Ramos (cell line): ENCODE results near the gene PDE10A.

ENCODE experiments used
- in situ Hi-C: fragments of 300-500 bp; cut with MboI; formaldehyde crosslinking; loops from one replicate; pipeline ENCODE4 v1.14.3; 2022; ENCODE audit warnings: low sequenced_read_pairs; ENCODE audit not compliant: unreplicated experiment

PDE10A gene

GRCh38 chr6:165658395-165659058 lies 4.5 kb downstream of the PDE10A start:
- in situ Hi-C loops, result no loop called here

GRCh38 chr6:165657325-165657680 lies 5.7 kb downstream of the PDE10A start:
- in situ Hi-C loops, result no loop called here

DNA sequence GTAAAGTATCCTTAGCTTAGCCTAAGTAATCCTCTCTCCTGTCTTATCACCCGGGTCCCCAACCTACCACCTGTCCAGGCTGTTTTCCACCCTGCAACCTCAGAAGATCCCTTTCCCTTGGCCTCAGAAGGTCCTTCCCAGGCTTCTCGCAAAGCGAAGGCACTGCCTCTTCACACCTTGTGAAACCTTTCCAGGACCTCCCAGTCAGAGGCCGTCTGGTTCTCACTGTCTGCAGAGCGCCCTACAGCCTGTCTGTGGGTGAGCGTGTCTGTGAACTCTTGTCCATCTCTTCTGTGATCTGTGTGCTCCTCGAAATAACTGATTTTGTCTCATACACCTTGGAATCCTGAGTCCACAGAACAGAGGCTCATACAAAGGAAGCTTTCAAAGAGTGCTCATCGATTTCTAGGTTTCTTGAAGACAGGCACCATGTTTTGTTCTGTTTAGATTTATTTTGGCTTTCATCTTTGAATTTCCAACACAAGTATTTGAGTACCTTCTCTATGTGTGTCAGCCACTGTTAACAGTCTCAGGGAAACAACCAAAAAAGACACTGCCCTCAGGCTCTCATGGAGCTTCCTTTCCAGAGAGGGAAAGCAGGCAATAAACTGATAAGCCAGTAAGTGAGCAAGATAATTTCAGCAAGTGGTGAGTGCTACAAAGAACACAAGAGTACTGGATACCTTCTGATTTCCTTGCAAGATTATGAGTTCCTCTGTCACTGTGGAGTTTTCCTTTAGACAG lies 6.3 kb downstream of the PDE10A start:
- in situ Hi-C loops, result no loop called here

- in situ Hi-C loops, result no loop called here
Measured at GRCh38 chr6:165655191-165655590, 7.8 kb downstream of the PDE10A start.

DNA sequence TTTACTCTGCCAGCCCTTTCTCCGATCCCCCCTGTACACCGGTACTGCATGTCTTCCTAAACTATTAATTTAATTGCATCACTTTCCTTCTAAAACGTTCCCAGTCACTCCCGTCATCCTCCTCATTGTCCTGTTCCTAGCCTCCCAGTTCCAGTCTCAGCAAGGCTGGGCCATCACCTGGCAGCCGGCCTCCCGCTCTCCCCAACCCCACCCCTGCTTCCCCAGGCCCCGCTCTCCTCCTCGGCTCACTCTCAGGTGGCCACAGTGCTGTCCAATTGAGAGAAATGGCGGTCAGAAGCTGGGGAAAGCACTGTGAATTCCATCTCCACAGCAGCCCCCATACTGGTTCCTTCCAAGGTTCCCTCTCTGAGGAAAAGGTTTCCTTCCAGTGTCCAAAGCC lies 8.9 kb downstream of the PDE10A start:
- in situ Hi-C loops, result no loop called here

GRCh38 chr6:165653607-165654006 lies 9.4 kb downstream of the PDE10A start:
- in situ Hi-C loops, result no loop called here

- in situ Hi-C loops, result no loop called here
Measured at GRCh38 chr6:165653196-165653595, 9.8 kb downstream of the PDE10A start.

DNA sequence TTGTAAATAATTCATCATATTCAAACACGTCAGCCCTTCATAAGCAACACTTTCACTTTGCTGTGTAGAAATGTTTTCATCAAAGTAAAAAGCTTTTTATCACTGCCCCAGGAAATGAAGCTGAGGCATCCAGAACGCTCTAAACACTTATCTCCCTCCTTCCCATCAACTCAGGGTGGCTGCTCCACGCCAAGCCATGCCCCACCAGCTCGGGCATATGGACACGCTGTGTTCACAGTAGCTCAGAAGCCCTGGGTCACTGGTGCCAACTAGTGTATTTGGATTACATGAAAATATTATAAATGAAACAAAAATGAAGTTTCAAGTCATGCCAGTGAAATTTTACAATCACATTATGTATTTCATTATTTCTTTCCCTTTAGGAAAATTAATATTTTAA lies 10.3 kb downstream of the PDE10A start:
- in situ Hi-C loops, result no loop called here

DNA sequence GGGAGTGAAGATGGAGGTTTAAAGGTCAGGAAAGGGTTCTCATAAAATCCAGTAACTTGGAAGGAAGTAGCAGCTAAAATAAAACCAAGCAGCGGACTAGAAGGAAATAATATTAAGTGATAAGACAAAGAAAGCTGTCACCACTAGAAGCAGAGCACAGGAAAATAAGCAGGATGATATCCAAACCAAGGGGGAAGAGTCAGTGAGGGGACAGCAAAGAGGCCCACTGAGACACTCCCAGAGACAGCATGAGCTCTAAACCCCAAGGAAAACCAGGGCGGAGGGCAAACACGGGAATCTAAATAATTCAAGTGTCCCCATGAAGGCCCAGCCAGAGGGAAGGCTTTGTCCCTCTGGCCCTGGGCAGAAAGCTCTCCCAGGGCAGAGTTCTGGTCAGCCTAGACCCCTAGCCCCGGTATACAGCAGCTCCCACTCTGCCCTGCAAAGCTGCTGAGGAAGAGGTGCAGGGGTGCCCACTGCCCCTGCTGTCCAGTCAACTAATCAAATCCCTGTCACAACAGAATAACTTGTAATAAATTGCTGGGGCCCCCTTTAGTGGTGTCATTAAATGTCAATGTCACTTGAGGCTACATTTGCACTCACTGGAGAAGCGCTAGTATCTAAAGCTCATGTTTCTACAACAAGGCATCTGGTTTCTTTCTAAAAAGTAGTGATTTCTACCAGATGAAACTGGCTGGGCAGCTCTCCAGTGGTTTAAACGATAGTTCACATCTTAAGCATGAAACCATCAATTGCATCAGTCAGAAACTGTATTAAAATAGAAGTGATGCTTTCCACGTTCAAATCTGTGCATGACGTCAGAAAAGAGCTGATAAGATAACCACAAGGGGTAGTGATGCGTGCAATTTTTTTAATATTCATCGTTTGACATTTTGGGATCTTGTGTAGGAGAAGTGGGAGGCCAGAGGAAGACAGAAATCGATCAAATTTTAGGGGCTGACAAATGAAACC lies 13.6 kb downstream of the PDE10A start:
- in situ Hi-C loops, result no loop called here

DNA sequence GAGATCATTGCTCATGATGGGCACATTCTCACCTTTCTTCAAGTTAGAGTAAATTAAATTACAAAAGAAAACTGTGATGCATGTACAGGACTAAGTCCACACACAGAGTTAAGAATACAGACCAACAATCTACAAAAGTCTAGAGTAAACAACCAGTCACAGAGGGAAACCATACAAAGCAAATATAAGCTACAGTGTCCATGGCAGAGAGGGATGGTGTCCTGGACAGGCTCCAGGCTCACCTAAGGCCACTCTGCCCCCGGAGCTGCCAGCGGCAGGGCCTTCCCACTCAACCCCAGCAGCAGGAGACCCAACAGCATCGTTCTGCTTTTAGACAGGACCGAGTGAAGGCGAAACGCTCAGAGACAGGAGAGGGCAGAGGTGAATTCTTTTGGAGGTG lies 16.0 kb downstream of the PDE10A start:
- in situ Hi-C loops, result no loop called here

DNA sequence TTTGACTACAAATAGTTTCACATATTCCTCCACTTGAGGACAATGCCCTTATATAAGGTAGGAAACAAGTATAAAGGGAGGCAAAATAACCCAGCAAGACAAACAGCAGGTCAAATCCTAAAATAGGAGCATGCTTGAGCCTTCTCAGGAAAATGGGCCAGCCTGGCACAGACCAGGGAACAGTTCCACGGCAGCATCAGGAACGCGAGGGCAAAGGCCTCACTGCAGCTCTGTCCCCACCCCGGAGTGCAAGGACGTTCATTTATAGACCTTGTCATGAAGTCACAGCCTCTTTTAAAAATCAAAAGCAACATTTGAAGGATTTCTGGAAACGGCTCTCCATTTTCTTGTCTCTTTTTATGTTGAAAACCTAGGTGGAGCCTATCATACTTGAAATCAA lies 17.1 kb downstream of the PDE10A start:
- in situ Hi-C loops, result no loop called here

DNA sequence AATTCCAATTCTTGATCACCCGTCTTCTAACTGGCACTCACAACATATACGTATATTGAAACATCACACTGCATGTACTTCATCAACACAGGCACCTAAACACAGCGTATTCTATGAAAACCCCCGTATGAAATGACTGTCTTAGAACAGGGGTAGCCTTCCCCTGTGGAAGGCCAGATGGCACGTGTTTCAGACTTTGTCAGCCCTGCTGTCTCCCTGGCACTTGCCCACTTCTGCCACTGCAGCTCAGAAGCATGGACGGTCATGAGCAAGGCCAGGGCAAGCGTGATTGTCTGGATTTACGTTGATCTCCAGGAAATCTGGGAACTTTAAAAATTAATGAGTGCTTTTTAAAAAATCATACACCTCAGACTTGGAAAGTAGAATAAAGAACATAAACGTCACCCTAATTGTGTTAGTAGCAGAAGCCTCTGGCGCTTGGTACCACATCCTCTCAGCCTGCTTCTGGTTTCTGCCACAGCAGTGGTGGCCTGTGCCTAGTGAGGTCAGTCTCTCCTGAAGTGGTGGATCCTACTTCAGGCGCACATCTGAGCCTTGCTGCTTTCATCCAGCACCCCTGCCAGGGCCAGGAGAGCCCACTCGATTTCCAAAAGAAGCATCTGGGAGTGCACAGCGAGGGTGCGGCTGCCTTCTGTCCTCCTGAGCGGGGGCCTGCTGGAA lies 18.3 kb downstream of the PDE10A start:
- in situ Hi-C loops, result no loop called here

GRCh38 chr6:165643015-165643414 lies 20.0 kb downstream of the PDE10A start:
- in situ Hi-C loops, result no loop called here

DNA sequence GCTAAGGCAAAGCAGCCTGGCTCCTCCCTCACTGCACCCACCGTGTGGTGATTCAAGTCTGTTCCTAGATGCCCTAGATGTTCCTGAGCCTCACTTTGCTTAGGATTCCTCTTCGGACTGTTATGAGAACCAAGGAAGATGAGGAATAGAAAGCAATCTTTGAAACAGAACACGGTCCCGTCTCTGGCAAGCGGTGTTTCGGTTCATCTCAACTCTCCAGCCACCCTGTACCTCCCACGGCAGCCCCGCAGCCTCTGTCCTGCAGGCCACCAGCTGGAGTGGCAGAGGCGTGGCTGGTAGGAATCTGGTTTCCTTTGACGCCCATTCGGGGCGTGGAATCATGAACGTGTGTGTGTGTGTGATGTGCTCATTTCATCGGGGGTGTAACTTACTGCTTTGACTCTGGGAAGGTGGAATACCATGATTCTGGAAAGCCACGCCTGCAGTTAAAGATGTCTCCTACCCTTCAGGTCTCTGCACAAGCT lies 21.3 kb downstream of the PDE10A start:
- in situ Hi-C loops, result no loop called here

- in situ Hi-C loops, result no loop called here
Measured at GRCh38 chr6:165640806-165641205, 22.2 kb downstream of the PDE10A start.

- in situ Hi-C loops, result no loop called here
Measured at GRCh38 chr6:165638530-165638929, 24.5 kb downstream of the PDE10A start.

GRCh38 chr6:165637586-165637985 lies 25.5 kb downstream of the PDE10A start:
- in situ Hi-C loops, result no loop called here

GRCh38 chr6:165636402-165637048 lies 26.5 kb downstream of the PDE10A start:
- in situ Hi-C loops, result no loop called here

- in situ Hi-C loops, result no loop called here
Measured at GRCh38 chr6:165635965-165636364, 27.1 kb downstream of the PDE10A start.
